ENCODE measurements around the gene CAPN14. TPM values are rescaled to one million over a fixed set of nuclear protein-coding genes. Genes with fewer than 3 reads are reported as not detected.

Gene CAPN14, protein sequence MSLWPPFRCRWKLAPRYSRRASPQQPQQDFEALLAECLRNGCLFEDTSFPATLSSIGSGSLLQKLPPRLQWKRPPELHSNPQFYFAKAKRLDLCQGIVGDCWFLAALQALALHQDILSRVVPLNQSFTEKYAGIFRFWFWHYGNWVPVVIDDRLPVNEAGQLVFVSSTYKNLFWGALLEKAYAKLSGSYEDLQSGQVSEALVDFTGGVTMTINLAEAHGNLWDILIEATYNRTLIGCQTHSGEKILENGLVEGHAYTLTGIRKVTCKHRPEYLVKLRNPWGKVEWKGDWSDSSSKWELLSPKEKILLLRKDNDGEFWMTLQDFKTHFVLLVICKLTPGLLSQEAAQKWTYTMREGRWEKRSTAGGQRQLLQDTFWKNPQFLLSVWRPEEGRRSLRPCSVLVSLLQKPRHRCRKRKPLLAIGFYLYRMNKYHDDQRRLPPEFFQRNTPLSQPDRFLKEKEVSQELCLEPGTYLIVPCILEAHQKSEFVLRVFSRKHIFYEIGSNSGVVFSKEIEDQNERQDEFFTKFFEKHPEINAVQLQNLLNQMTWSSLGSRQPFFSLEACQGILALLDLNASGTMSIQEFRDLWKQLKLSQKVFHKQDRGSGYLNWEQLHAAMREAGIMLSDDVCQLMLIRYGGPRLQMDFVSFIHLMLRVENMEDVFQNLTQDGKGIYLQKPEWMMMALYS
- total RNA-seq (2022; extraction: Qiagen RNA extraction; ENCODE audit: low read depth): 0.05 TPM in 1 of 5 replicates, not detected in the others

DNA sequence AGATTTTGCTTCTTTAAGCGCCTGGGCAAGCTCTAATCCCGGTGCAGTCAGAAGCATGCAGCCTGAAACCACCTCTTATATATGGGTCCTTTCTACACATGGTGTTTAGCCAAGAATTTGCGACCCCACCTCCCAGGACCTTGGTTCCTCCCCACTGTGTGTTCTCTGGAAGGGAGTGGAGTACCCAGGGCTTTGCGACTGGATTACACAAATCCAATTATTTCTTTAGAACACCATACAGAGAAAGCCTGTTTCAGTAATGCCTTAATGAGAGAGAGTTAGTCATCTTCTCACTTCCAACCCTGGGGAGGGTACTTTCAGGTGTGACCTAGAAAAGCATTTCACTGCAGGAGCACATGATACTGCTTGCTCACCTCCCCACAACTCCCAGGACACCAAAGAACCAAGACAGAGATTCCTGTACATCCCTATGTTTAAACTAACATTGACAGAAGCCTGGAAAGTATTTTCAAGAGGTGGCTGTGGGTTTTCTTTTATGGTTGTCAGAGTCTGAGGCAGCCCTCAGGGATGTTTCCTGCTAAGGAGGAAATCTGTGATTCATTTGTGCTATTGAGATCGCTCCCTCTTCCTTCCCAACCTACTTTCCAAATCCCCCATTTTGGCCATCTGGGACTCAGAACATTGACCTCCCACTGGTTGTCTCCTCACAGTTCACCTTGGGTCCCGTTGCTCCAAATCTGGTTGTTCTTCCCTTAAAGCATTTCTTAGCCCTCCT lies at the start of gene CAPN14:
Gene CAPN14, minus strand, starts transcription at position 51 of the 736 bp plus-strand sequence. CDS start 12,068 bp downstream, outside the sequence.

DNA sequence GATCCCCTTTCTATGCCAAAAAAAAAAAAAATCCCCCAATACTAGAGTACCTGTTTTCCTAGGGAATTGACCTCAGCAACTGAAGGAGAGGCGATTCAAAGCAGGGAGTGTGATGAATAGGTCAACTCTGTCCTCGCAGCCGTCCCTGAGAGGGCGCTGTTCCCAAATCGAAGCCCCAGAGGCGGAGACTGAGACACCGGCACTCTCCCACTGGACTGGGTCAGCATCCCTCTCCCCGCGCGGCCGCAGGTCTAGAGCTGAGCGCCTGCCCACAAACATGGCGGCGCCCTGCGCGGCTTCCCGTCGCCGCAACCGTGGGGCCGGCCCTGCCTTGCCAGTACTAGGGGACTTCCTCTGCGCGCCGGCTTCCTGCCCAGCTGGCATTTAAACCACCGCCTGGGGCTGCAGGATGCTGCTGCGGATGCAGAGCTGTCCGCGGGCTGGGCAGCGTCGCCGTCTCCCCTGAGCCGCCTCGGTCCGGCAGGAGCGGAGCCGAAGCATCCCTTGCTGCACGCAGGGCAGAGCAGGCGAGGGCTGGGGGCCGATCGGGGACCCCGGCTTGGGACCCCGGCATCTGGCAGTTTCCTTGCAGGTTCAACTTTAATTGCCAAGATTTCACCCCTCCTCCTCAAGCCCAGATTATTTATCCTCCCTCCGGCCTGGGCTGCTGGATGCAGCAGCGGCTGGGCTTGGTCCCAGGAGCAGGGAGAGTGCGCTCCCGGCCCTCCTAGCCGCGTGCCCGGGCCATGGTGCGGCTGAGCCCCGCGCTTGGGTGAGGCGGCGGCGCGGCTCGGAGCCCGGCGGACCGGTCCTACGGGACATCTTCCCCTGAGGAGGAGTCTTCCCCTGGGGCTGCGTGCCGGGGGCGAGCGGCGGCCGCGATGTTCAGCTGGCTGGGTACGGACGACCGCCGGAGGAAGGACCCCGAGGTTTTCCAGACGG lies 16.7 kb upstream of the CAPN14 start, which contains the start of gene EHD3:
Gene EHD3, plus strand, starts transcription at position 412 of the 942 bp plus-strand sequence. Its CDS starts 470 bp downstream, at position 882.

DNA sequence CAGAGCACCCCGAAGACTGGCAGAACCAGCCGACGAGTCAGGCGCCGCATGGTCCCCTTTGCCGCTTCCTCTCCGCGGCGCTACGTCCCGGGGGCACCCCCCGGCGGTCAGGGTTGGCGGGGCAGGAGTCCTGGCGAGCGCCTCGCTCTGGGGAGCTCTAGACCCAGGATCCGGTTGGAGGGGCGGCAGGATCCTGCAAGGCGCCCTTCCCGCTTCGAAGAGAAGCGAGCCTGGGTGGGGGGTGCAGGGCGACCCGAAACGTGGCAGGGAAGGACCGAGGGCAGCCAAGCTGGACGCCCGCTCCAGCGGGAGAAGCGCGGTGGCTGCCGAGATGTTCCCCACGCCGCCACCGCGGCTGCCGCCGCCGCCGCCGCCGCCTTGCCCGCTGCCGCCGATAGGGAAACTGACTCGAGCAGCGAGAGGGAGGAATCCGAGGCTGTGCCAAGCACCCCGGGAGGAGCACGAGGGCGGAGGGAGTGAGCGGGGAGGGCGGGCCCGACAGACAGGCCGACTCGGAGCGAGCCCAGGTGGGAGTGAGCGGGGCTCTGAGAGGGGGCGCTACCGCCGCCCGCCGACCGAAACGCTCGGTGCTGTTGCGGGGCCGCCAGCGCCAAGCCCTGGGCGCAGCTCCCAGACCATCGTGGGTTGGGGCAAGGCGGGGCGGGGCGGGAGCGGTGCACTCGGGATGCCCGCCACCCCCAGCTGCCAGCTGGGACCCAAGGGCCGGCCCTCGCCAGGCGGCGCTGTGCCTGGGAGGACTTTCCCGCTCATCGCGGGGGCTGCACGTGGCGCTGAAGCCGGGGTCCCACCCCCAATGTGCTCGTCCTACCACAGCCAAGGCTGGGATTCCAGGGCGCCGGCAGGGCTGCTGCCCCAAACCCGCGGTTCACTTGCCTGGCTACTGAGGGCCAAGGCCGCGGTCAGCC lies 79.0 kb downstream of the CAPN14 start, which contains the start of gene GALNT14:
Gene GALNT14, minus strand, starts transcription at position 404 of the 926 bp plus-strand sequence. Its CDS starts 354 bp downstream, at position 50.

Other genes starting within 250 kb of the CAPN14 start
- gene GALNT14, start 79.1 kb downstream of the CAPN14 start, total RNA-seq (2022; extraction: Qiagen RNA extraction; ENCODE audit: low read depth): 41.6 to 52.6 TPM (median 43.2 TPM) in 5 replicates
- 7.0 to 8.3 TPM (median 7.7 TPM) in 5 replicates for gene EHD3, start 16.6 kb upstream of the CAPN14 start, total RNA-seq (2022; extraction: Qiagen RNA extraction; ENCODE audit: low read depth)
- 1.0 to 1.3 TPM (median 1.1 TPM) in 5 replicates for gene XDH, start 197.2 kb upstream of the CAPN14 start, total RNA-seq (2022; extraction: Qiagen RNA extraction; ENCODE audit: low read depth)

Measured in A549 treated with GW870086 at 1 μM for 4 hours (cell line).